Neuronal stem cell (in vitro differentiated cells): ENCODE results near the gene BTBD9.

Source experiments
- DNase-seq: peaks from one replicate; pipeline ENCODE4 v3.0.0-alpha.2; 2013; ENCODE audit warnings: low spot score
- H2AFZ ChIP-seq: one replicate; pipeline ENCODE4 v1.6.1; 2013; ENCODE audit warnings: mild to moderate bottlenecking, low read length, inconsistent platforms
- H2AK5ac ChIP-seq: 2 replicates; pipeline ENCODE4 v1.6.1; 2013; ENCODE audit warnings: low read depth, mild to moderate bottlenecking, inconsistent platforms, low read length, moderate library complexity, mixed read lengths
- H2BK120ac ChIP-seq: 2 replicates; pipeline ENCODE4 v1.6.1; 2013; ENCODE audit warnings: low read depth, mild to moderate bottlenecking, inconsistent platforms, low read length, moderate library complexity, mixed read lengths
- H2BK12ac ChIP-seq: one replicate; pipeline ENCODE4 v1.6.1; 2013; ENCODE audit warnings: low read length, inconsistent platforms
- H2BK15ac ChIP-seq: 2 replicates; pipeline ENCODE4 v1.6.1; 2013; ENCODE audit warnings: mild to moderate bottlenecking, low read length, inconsistent platforms, mixed read lengths
- H2BK5ac ChIP-seq: one replicate; pipeline ENCODE4 v1.6.1; 2013; ENCODE audit warnings: inconsistent platforms, mild to moderate bottlenecking, low read length, moderate library complexity
- H3K14ac ChIP-seq: one replicate; pipeline ENCODE4 v1.6.1; 2013; ENCODE audit warnings: low read length, inconsistent platforms
- H3K18ac ChIP-seq: 2 replicates; pipeline ENCODE4 v1.6.1; 2013; ENCODE audit warnings: low read length, inconsistent platforms
- H3K23ac ChIP-seq: 2 replicates; pipeline ENCODE4 v1.6.1; 2013; ENCODE audit warnings: low read depth, mild to moderate bottlenecking, mixed read lengths, low read length, inconsistent platforms; ENCODE audit not compliant: poor library complexity
- H3K27ac ChIP-seq: replicated peaks from 3 replicates; pipeline ENCODE4 v1.5.1; 2013; ENCODE audit warnings: low read length, inconsistent platforms
- H3K27me3 ChIP-seq, 3 experiments: 2 replicates each; pipeline ENCODE4 v1.6.1; 2013; ENCODE audit warnings: low read length in 3 of 3, mild to moderate bottlenecking in 2 of 3, inconsistent platforms in 1 of 3, low read depth in 1 of 3, mixed read lengths in 1 of 3, moderate library complexity in 1 of 3; ENCODE audit not compliant: control insufficient read depth in 3 of 3, insufficient read depth in 3 of 3
- H3K36me3 ChIP-seq, 2 donors: replicated peaks in 1 of 2; 2 replicates each; pipeline ENCODE4 v1.6.1; 2013; ENCODE audit warnings: low read length in 2 of 2; ENCODE audit not compliant: control insufficient read depth in 2 of 2, insufficient read depth in 2 of 2
- H3K4ac ChIP-seq: 2 replicates; pipeline ENCODE4 v1.6.1; 2013; ENCODE audit warnings: inconsistent platforms, mild to moderate bottlenecking, low read length, moderate library complexity
- H3K4me1 ChIP-seq, 2 donors: 1 replicate in 1 of 2; 2 replicates in 1 of 2; pipeline ENCODE4 v1.6.1; 2013; ENCODE audit warnings: low read length in 2 of 2, low read depth in 1 of 2; ENCODE audit not compliant: control insufficient read depth in 2 of 2, insufficient read depth in 1 of 2
- H3K4me2 ChIP-seq: one replicate; pipeline ENCODE4 v1.6.1; 2013; ENCODE audit warnings: mild to moderate bottlenecking, low read length, inconsistent platforms; ENCODE audit not compliant: insufficient read depth, poor library complexity, severe bottlenecking
- H3K4me3 ChIP-seq, 2 donors: 2 replicates each; pipeline ENCODE4 v1.5.1; 2013; ENCODE audit warnings: low read length in 2 of 2, mild to moderate bottlenecking in 2 of 2, inconsistent platforms in 1 of 2, moderate library complexity in 1 of 2
- H3K79me1 ChIP-seq: one replicate; pipeline ENCODE4 v1.6.1; 2013; ENCODE audit warnings: low read depth, mild to moderate bottlenecking, inconsistent platforms, low read length, moderate library complexity
- H3K9ac ChIP-seq: one replicate; pipeline ENCODE4 v1.6.1; 2013; ENCODE audit warnings: mild to moderate bottlenecking, low read depth, low read length, inconsistent platforms; ENCODE audit not compliant: poor library complexity
- H3K9me3 ChIP-seq, 2 donors: replicated peaks in 1 of 2; 2 replicates each; pipeline versions ENCODE3 to v1.6.1; 2013; ENCODE audit warnings: low read length in 2 of 2, mild to moderate bottlenecking in 2 of 2, inconsistent platforms in 1 of 2, low read depth in 1 of 2, mixed read lengths in 1 of 2, moderate library complexity in 1 of 2; ENCODE audit not compliant: control insufficient read depth in 2 of 2, insufficient read depth in 1 of 2
- H4K8ac ChIP-seq: one replicate; pipeline ENCODE4 v1.6.1; 2013; ENCODE audit warnings: low read depth, mild to moderate bottlenecking, inconsistent platforms, low read length, moderate library complexity
- H4K91ac ChIP-seq: one replicate; pipeline ENCODE4 v1.6.1; 2013; ENCODE audit warnings: low read length, low read depth, mild to moderate bottlenecking, inconsistent platforms; ENCODE audit not compliant: poor library complexity
- WGBS, 2 donors: extraction: QIAGEN DNeasy Blood & Tissue Kit; methylation state at CpG; one replicate each; pipeline ENCODE4 v1.1.7; 2013; ENCODE audit warnings: missing lambda C conversion rate in 2 of 2, mixed read lengths in 1 of 2; ENCODE audit not compliant: insufficient read length in 2 of 2, insufficient replicate concordance in 1 of 2; ENCODE audit errors: extremely low coverage in 2 of 2; 5-methylcytosine and 5-hydroxymethylcytosine counted together

BTBD9 gene

GRCh38 chr6:38366234-38366633 lies 273.5 kb downstream of the BTBD9 start:
- Histone ChIP-seq H3K4me1 (peaks cover 2 to 16% of the 10 kb centered on the region in 2 donors), H2BK12ac (no peak overlapping the region), H3K23ac (no peak overlapping the region), H2AK5ac (no peak overlapping the region), H3K4me3 (no peak overlapping the region), H4K91ac (no peak overlapping the region), H3K14ac (no peak overlapping the region), H2BK5ac (no peak overlapping the region), H3K27ac (no peak overlapping the region), H3K36me3 (no peaks in the 10 kb centered on the region), H2AFZ (no peak overlapping the region), H3K4me2 (no peak overlapping the region), H2BK15ac (no peak overlapping the region), H3K9ac (no peak overlapping the region), H3K18ac (no peak overlapping the region), H2BK120ac (no peak overlapping the region), H3K4ac (no peak overlapping the region), H3K27me3 (no peaks in the 10 kb centered on the region), H4K8ac (no peak overlapping the region), H3K9me3 (no peaks in the 10 kb centered on the region), H3K79me1 (no peaks in the 10 kb centered on the region)
- no CpG with 5 or more reads among the region's 3 CpGs for WGBS, 2 donors
- no peak for DNase-seq

- Histone ChIP-seq H3K4me1 (peaks cover 0 to 7% of the 10 kb centered on the region in 2 donors), H3K18ac (no peak overlapping the region), H3K9me3 (no peaks in the 10 kb centered on the region), H2BK12ac (no peak overlapping the region), H2BK15ac (no peak overlapping the region), H3K4me2 (no peak overlapping the region), H4K8ac (no peak overlapping the region), H2AFZ (no peak overlapping the region), H3K23ac (no peak overlapping the region), H3K27me3 (no peaks in the 10 kb centered on the region), H3K9ac (no peak overlapping the region), H3K79me1 (no peaks in the 10 kb centered on the region), H3K4me3 (no peak overlapping the region), H2BK120ac (no peak overlapping the region), H3K27ac (no peak overlapping the region), H3K36me3 (no peaks in the 10 kb centered on the region), H3K14ac (no peak overlapping the region), H3K4ac (no peak overlapping the region), H4K91ac (no peak overlapping the region), H2BK5ac (no peak overlapping the region), H2AK5ac (no peak overlapping the region)
- DNase-seq, result no peak
- no CpG with 5 or more reads among the region's 2 CpGs for WGBS, 2 donors
Observed at GRCh38 chr6:38364775-38365174, 275.0 kb downstream of the BTBD9 start.

- no peak overlapping the region for H2BK15ac ChIP-seq
- H3K18ac ChIP-seq, result no peak overlapping the region
- no peak overlapping the region for H4K91ac ChIP-seq
- H3K4ac ChIP-seq, result no peak overlapping the region
- no peak overlapping the region for H2AK5ac ChIP-seq
- no peak overlapping the region for H3K27ac ChIP-seq
- no peaks in the 10 kb centered on the region for H3K27me3 ChIP-seq
- no peak overlapping the region for H4K8ac ChIP-seq
- no peak overlapping the region for H2BK5ac ChIP-seq
- H2AFZ ChIP-seq, result no peak overlapping the region
- no peak overlapping the region for H3K4me3 ChIP-seq
- H2BK120ac ChIP-seq, result no peak overlapping the region
- no peak overlapping the region for H3K14ac ChIP-seq
- no peak overlapping the region for H3K23ac ChIP-seq
- no peaks in the 10 kb centered on the region for H3K79me1 ChIP-seq
- no peak overlapping the region for H3K9ac ChIP-seq
- peaks cover 0 to 7% of the 10 kb centered on the region in 2 donors for H3K4me1 ChIP-seq
- H2BK12ac ChIP-seq, result no peak overlapping the region
- no peaks in the 10 kb centered on the region for H3K36me3 ChIP-seq
- DNase-seq, result no peak
- no peak overlapping the region for H3K4me2 ChIP-seq
- no peaks in the 10 kb centered on the region for H3K9me3 ChIP-seq
- WGBS, 2 donors, result no CpG with 5 or more reads among the region's 3 CpGs
Observed at GRCh38 chr6:38364127-38364526, 275.6 kb downstream of the BTBD9 start.

GRCh38 chr6:38355519-38355918 lies 284.2 kb downstream of the BTBD9 start:
- no peak overlapping the region for H2BK120ac ChIP-seq
- no peak overlapping the region for H4K91ac ChIP-seq
- H3K9ac ChIP-seq, result no peak overlapping the region
- no peaks in the 10 kb centered on the region for H3K79me1 ChIP-seq
- H3K27me3 ChIP-seq, result no peaks in the 10 kb centered on the region
- H3K4ac ChIP-seq, result no peak overlapping the region
- no peak overlapping the region for H4K8ac ChIP-seq
- no peaks in the 10 kb centered on the region for H3K9me3 ChIP-seq
- no peak overlapping the region for H3K14ac ChIP-seq
- H3K4me3 ChIP-seq, result no peak overlapping the region
- no peak overlapping the region for H2BK5ac ChIP-seq
- no peak overlapping the region for H3K27ac ChIP-seq
- H2AFZ ChIP-seq, result no peak overlapping the region
- H3K18ac ChIP-seq, result no peak overlapping the region
- H3K4me2 ChIP-seq, result no peak overlapping the region
- H2AK5ac ChIP-seq, result no peak overlapping the region
- H2BK12ac ChIP-seq, result no peak overlapping the region
- H3K36me3 ChIP-seq, result no peaks in the 10 kb centered on the region
- no peak overlapping the region for H3K23ac ChIP-seq
- peaks cover 2 to 8% of the 10 kb centered on the region in 2 donors for H3K4me1 ChIP-seq
- H2BK15ac ChIP-seq, result no peak overlapping the region
- no CpG with 5 or more reads among the region's 4 CpGs for WGBS, 2 donors
- DNase-seq, result no peak
